Thoracic aorta (tissue), 2 donors: ENCODE data around the gene RNF144B. TPM values are rescaled to one million over a fixed set of nuclear protein-coding genes. Genes with fewer than 3 reads are reported as not detected.

Experiments
- ATAC-seq: fragments of 150-250 bp; one replicate; pipeline ENCODE4 v1.8.0; 2017; ENCODE audit warnings: low read depth; ENCODE audit not compliant: insufficient number of reproducible peaks, low FRiP score
- DNase-seq: peaks from one replicate; pipeline ENCODE4 v3.0.0-alpha.2; 2020; ENCODE audit warnings: low spot score
- H3K27ac ChIP-seq, 2 donors: fragments of 200-600 bp; sonication (generic); 1 replicate in 1 of 2; 2 replicates in 1 of 2; pipeline ENCODE4 v1.5.1; 2016; ENCODE audit warnings: mild to moderate bottlenecking in 2 of 2, moderate library complexity in 2 of 2
- H3K27me3 ChIP-seq: fragments of 200-600 bp; sonication (generic); replicated peaks from 2 replicates; pipeline ENCODE4 v1.6.0; 2016; ENCODE audit warnings: mild to moderate bottlenecking; ENCODE audit not compliant: insufficient read depth
- H3K36me3 ChIP-seq: fragments of 200-600 bp; sonication (generic); one replicate; pipeline ENCODE4 v1.5.1; 2016
- H3K4me1 ChIP-seq, 2 donors: fragments of 200-600 bp; sonication (generic); 1 replicate in 1 of 2; 2 replicates in 1 of 2; pipeline versions ENCODE4 v1.5.1 to v1.6.0; 2016; ENCODE audit warnings: low read depth in 2 of 2, mild to moderate bottlenecking in 1 of 2; ENCODE audit not compliant: control insufficient read depth in 1 of 2
- H3K4me3 ChIP-seq: fragments of 200-600 bp; sonication (generic); 2 replicates; pipeline ENCODE4 v1.5.1; 2016; ENCODE audit warnings: mild to moderate bottlenecking
- H3K9me3 ChIP-seq: fragments of 200-600 bp; sonication (generic); 2 replicates; pipeline ENCODE4 v1.5.1; 2016
- CTCF ChIP-seq: fragments of 200-600 bp; sonication (generic); IDR thresholded peaks from one replicate; pipeline ENCODE4 v1.5.1; 2019; ENCODE audit warnings: antibody characterized with exemption
- total RNA-seq, 2 donors: library from RNA; depleted of rRNA; stranded (reverse); fragments of >200 nt; gene quantifications; one replicate each; pipeline versions ENCODE4 v1.1.0 to v1.2.3, GENCODE V29; 2016

Gene RNF144B
- total RNA-seq, 2 donors from 2014 or later, result 15.8 to 24.3 TPM

GRCh38 chr6:18473755-18474154 lies 86.6 kb downstream of the RNF144B start:
- Histone ChIP-seq H3K4me3 (no peak overlapping the region), H3K9me3 (no peaks in the 10 kb centered on the region), H3K27me3 (no peaks in the 10 kb centered on the region), H3K27ac (no peak overlapping the region), H3K36me3 (no peaks in the 10 kb centered on the region), H3K4me1 (peaks cover 0 to 12% of the 10 kb centered on the region in 2 donors)
- no peak for ATAC-seq
- no peak for DNase-seq
- no peak for TF ChIP-seq CTCF

DNA sequence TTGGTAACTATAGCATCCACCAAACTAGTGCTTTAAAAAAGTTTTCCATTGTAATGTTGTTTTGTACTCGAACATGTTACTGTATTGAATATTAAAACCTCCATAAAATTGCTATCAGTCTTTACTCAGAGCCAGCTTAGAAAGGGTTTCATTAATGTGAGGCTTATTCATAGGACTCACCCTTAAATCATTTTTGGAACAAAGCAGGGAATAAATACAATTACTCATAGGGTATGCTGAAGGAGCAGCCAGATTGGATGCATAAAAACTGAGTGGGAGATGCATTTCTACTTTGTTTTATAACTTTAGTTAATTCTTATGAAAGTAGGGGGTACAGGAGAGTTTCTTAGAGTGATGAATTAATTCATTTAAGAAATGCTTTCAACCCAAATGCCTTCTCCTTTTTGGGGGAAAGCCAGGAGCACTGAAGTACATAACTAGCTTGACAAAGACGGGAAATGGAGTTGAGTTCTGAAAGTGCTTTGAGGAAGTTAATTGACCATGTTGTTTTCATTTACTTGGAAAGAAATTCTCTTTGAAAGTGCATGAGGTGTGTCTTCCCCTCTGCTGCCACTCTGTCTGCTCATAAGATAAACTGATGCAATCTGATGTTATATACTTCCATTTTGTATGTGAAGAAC lies 90.3 kb downstream of the RNF144B start:
- Histone ChIP-seq H3K4me1 (no peaks in the 10 kb centered on the region), H3K4me3 (no peak overlapping the region), H3K27ac (peak overlapping the region in 1 of 2 donors; percentile 34), H3K9me3 (no peaks in the 10 kb centered on the region), H3K27me3 (no peaks in the 10 kb centered on the region), H3K36me3 (no peaks in the 10 kb centered on the region)
- DNase-seq (no peak), ATAC-seq (no peak)
- no peak for TF ChIP-seq CTCF

DNA sequence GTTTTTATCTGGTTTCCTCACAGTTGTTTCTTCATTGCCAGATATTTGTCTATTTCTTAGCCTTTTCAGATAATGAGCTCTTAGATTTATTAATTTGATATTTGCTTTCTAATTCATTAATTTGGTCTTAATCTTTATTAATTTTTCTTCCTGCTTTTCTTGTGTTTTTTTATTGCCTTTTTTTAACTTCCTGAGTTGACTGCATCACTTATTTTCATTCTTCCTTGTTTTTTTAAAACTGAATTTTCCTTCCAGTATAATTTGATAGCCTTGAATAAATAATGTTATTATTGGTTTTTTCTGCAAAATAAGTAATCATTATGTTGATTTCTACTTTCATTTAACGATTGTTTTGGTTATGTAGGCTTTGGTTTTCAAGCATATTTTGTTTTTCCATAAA lies 91.5 kb downstream of the RNF144B start:
- ATAC-seq, result no peak
- no peaks in the 10 kb centered on the region for H3K36me3 ChIP-seq
- H3K4me1 ChIP-seq, result no peaks in the 10 kb centered on the region
- H3K9me3 ChIP-seq, result no peaks in the 10 kb centered on the region
- H3K27me3 ChIP-seq, result no peaks in the 10 kb centered on the region
- no peak for DNase-seq
- no peak for TF ChIP-seq CTCF
- no peak overlapping the region for H3K27ac ChIP-seq
- H3K4me3 ChIP-seq, result no peak overlapping the region

- ATAC-seq (no peak), DNase-seq (no peak)
- Histone ChIP-seq H3K9me3 (no peaks in the 10 kb centered on the region), H3K4me3 (no peak overlapping the region), H3K4me1 (no peaks in the 10 kb centered on the region), H3K36me3 (no peaks in the 10 kb centered on the region), H3K27ac (no peak overlapping the region), H3K27me3 (no peaks in the 10 kb centered on the region)
- no peak for TF ChIP-seq CTCF
Observed at GRCh38 chr6:18481870-18482269, 94.7 kb downstream of the RNF144B start.

DNA sequence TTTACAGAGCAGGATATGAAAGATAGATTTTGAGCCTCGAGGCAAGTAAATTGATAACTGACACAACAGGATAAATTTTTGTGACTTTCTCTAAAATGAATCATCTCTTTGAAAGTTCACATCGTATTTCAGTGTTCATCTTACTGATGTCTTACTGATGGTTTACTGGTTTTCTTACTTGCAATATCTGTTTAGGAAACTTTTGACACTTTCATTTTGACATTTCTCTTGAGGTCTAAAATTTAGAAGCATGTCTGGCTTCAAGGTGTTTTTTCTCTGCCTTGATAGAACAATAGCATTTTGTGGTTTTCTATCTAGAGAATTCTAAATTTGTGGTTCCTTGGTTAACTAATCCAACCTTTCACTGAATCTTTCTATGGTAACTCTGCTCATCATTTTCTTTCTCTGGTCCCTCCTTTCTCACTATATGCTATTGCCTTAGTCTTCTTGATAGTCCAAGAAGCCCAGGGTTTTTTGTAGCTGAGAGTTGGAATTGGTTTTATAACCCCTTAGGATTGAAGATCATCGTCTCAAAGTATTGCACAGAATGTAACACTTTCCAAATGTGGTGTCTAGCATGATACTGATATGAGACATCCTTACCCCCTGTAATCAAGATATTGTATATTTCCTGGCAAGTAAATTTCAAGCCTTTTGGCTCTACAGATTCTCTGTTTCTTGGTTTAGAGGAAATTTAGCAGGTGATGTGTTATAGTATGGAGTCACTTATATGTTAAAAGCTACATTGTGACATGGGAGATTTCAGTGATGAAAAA lies 98.7 kb downstream of the RNF144B start:
- H3K27me3 ChIP-seq, result no peaks in the 10 kb centered on the region
- DNase-seq (no peak), ATAC-seq (no peak)
- no peak for TF ChIP-seq CTCF
- H3K27ac ChIP-seq, result no peak overlapping the region
- H3K4me1 ChIP-seq, result no peaks in the 10 kb centered on the region
- H3K36me3 ChIP-seq, result no peaks in the 10 kb centered on the region
- H3K4me3 ChIP-seq, result no peak overlapping the region
- no peaks in the 10 kb centered on the region for H3K9me3 ChIP-seq
